ENCODE results near the gene SLC25A48.

SLC25A48 gene, protein sequence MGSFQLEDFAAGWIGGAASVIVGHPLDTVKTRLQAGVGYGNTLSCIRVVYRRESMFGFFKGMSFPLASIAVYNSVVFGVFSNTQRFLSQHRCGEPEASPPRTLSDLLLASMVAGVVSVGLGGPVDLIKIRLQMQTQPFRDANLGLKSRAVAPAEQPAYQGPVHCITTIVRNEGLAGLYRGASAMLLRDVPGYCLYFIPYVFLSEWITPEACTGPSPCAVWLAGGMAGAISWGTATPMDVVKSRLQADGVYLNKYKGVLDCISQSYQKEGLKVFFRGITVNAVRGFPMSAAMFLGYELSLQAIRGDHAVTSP

DNA sequence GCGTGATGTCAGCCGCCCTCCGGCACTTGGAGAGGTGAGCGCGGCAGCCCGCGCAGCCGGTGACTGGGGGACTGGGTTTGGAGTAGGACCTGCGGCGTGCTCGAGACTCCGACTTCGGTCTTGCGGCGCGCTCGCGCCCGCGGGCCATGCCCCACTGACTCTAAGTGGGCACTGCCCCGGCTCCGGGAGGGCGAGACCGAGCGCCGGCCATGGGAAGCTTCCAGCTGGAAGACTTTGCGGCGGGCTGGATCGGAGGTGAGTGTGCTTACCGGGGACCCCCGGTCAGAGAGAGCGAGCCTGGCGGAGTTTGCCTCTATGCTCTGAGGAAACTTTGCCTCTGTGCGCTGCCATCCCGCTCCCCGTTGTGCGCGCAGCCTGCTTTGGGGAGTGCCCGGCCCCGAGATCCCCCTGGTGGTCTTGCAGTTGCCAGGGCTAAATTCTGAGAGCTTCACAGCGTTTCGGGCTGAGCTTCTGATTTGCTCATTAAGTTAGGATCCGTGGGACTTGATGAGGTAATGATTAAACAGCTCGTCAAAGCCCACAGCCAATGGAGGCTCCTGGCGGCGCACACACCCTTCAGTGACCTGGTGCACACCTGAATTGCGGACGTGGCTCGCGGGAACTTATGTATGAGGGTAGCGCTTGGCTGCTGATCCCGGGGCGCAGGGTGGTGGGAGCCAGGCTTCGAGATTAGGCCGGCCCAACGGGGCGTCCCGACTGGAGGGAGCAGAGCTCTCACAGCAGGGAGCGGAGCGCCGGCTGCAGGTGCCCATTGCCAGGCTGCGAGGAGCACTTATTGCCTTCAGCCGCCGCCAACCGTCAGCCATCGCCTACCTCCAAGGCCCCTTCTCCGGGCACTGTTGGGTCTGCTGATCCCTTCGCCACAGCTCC lies at the start of gene SLC25A48:
TSS of gene SLC25A48 (plus strand) at position 25 of the 891 bp plus-strand sequence. CDS start at position 210, 185 bp downstream.
- no peak for DNase-seq (ENCODE audit: low read depth)

DNA sequence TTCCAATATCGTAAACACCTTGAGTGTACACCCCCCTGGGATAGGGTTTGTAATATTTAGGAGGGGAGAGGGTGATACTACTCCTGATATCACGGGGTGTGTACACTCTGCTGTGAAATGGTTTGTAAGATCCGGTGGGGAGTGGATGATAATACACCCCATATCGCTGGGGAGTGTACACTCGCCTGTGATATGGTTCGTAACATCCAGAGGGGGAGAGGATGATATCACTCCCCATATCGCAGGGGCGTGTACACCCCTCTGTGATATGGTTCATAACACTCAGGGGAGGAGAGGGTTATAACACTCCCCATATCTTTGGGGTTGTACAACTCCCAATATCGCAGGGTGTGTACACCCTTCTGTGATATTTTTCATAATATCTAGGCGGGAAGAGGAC lies 33.8 kb upstream of the SLC25A48 start:
- DNase-seq (ENCODE audit: low read depth): no peak

DNA sequence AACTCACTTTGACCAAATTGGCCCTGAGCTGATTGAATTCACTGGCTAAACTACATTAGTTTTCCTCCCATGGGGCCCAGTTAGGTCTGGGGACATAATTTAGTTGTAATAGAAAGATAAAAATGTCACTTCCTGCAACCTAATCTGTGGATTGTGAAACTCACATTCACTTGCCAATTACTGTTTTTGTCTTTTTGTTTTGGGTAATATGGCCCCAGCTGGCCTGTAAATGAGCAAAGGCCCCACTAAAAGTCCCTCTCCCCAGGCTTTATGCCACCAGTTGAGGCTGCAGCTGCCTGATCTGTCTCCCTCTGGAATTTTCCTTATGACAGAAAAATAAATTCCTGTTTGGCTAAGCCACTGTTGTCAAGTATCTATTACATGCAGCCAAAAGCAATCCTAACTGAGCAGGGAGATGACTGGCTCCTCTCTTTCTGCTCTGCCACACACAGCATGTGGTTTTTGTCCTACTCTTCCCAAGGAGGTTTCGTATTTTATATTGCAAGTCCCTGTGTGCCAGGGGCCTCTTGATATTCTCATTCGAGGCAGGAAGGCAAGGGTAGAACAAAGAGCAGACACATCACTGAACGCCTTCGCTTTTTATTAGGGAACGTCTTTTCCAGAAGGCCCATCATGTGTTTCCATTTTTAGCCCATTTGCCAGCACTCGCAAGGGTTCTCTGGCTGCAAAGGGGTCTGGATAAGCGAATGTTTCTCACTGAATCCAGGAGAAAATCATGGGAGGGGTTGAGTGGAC lies 24.1 kb upstream of the SLC25A48 start:
- DNase-seq (ENCODE audit: low read depth): no peak

DNA sequence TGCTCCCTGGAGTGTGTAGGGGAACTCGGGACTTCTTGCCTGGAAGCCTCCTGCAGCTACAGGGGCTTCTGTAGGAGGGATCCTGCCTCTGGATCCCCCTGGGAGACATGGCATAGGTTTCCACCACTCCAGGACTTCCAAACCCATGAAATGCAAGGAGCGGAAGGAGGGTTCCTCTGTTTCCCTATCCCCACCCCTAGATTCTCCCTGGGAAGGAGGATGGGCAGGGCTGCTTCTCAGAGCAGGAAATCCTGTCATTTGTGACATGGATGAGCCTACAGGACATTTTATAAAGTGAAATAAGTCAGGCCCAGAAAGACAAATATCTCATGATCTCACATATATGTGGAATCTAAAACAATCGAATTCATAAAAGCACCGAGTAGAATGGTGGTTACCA lies 23.5 kb upstream of the SLC25A48 start:
- no peak for DNase-seq (ENCODE audit: low read depth)

DNA sequence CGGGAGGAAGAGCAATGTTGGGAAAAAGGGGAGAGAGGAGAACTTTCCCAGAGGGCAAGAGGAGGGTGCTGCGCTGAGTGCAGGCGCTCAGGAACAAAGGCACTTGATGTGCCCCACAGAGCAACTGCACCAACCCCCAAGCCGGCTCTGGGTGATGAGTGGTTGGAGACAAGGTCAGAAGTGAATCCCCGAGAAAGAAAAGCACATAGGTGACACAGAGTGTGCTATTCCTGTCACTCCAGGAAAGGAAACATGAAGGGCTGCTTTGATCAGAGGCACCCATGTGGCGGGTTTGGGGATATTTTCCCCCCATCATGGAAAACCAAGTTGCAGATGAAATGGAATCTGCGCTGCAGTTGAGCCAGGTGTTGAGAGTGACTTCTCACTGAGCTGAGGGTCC lies 20.7 kb upstream of the SLC25A48 start:
- DNase-seq (ENCODE audit: low read depth): no peak

DNA sequence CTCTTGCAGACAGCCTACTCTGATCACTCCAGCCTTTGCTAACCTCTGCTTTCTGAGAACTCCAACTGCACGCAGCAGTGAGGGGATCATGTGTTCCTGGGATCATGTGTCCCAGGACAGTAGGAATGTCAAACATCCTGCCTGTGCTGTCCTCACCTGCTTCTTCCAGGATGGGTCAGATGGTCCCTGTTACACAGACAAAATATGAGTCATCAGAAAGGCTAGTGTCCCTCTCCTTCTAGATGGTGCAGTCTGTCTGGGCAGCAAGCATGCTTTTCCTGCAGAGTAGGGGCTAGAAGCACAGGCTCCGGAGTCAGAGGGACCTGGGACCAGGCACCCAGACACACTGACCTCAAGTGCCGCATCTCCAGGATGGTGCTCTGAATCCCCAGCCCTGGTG lies 20.1 kb upstream of the SLC25A48 start:
- no peak for DNase-seq (ENCODE audit: low read depth)

DNA sequence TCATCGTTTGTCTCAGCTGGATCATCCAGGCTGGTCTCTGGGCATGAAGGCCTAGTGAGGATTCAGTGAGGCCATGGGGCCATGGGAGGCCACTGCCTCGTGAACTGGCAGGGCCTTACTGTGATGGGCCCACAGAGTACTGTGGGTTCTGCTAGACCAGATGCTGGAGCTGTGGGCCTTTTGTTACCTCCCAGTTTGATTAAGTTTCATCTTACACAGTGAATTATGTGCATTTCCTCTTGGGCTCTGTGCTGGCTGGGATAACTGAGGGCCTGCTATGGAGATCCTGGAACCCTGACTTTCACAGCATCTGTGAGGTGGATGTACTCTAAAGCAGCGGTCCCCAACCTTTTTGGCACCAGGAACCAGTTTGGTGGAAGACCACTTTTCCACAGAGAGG lies 19.7 kb upstream of the SLC25A48 start:
- DNase-seq (ENCODE audit: low read depth): no peak

DNA sequence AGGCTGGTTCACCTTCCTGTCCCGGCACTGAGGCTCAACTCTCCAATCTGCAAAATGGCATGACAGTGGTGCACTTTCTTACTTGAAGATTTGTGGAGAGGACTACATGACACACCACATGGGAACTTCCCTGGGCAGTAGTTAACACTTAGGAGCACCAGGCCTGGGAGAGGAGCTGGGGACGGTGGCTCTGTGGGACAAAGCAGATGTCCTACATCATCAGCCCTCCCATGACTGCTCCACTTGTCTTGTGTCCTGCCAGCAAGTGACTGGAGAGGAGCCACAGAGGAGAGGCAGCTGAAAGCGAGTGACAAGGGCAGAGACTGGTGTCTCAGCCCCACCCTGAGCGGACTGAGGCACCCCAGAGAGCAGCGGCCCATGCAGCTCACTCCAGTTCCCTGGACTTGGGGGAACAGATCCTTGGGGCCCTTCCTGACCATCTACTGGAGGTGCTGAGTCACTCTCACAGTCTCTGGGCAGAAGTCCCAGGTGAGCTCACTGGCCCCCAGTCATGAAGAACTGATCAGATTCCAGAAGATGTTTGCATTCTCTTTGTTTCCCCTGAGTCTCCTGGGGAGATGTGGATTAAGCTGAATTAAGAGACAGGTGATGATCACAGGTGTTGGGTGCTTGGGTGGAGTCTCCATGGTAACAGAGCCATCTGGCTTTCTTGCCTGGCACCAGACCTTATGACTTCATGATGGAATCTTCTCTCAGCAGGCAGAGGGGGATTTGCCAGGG lies 13.2 kb upstream of the SLC25A48 start:
- DNase-seq (ENCODE audit: low read depth): no peak

DNA sequence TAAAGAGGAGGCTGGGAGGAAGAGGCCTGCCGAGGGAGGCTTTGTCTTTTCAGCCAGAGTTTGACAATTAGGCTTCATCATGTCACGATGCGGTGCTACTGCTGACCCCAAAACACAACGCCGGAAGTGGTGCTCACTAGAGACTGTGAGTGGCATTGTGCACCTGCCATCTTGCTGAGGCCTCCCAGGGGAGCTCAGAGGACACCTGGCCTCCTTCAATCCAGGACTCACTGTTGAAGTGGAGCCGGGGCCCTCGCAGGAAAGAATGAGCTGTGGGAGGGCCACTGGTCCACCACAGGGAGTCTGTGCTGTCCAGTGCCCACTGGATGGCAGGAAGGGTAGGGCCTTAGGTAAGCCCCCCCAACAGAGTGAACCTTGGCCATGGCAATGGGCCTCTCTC lies 12.7 kb upstream of the SLC25A48 start:
- no peak for DNase-seq (ENCODE audit: low read depth)

DNA sequence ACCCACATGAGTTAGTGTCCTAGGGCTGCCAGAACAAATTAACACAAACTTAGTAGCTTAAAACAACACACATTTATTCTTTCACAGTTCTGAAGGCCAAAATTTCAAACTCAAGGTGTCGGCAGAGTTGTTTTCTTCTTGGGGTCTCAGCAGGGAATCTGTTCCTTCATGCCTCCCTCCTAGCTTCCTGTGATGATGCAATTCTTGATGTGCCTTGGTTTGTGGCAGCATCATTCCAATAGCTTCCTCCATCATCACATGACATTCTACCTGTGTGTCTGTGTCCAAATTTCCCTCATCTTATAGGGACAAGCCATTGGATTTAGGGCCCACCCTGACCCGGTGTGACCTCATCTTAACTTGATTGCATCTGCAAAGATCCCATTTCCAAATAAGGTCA lies 12.2 kb upstream of the SLC25A48 start:
- no peak for DNase-seq (ENCODE audit: low read depth)

DNA sequence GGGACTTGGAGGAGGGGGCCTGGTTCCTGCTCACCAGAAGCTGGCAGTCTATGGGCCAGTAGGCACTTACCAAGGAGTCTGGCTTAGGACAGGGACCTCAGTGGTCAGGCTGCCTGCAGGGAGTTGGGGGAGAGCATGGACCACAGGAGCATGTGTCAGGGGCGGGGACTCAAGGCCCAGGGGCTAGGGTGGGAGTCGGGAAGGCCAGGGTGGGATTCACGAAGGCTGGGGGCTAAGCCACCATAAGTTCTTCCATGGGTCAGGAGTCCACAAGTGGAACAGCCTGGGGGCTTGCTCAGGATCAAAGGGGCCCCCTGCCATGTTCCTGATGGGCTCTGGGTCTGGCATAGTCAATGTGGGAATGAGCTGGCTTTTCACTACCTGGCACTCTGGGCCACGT lies 11.5 kb upstream of the SLC25A48 start:
- DNase-seq (ENCODE audit: low read depth): no peak

DNA sequence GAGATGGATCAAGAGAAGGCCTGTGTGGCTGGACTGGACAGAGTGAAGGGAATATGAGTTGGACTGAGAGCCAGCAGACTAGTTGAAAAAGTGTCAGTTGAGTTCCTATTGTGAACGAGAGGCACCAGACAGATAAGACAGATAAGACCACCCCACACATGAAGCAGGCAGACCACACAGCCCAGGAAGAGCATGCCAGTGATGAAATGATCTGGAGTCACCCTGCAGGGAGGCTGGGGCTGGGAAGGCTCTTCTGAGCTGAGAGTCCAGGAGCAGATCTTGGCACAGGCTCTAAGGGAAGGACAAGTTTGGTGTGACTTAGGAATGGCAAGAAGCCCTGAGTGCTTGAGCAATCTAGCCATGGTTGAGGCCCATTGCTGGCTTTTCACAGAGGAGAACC lies 10.6 kb upstream of the SLC25A48 start:
- no peak for DNase-seq (ENCODE audit: low read depth)

DNA sequence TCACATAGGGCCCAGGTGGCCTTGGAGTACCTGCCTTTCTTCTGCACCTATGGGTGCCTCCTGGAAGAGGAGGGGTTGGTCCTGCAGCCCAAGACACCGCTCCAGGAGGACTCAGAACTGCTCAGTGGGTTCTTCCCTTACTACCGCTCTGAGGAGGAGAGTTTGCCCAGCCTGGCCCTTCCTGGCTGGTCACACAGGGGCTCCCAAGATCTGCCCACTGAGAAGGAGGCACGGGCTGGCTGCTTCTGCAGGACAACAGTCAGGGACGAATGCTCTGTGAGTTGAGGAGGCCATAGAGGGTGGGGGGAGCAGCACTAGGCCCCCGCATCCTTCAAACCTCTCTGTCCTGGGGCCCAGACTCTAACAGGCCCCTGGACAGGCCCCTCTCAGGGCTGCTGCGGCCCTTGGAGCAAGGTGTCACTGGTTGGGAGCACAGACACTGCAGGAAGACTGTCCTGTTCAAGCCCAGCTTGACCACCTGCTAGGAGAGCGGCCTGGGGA lies 9.9 kb upstream of the SLC25A48 start:
- no peak for DNase-seq (ENCODE audit: low read depth)

DNA sequence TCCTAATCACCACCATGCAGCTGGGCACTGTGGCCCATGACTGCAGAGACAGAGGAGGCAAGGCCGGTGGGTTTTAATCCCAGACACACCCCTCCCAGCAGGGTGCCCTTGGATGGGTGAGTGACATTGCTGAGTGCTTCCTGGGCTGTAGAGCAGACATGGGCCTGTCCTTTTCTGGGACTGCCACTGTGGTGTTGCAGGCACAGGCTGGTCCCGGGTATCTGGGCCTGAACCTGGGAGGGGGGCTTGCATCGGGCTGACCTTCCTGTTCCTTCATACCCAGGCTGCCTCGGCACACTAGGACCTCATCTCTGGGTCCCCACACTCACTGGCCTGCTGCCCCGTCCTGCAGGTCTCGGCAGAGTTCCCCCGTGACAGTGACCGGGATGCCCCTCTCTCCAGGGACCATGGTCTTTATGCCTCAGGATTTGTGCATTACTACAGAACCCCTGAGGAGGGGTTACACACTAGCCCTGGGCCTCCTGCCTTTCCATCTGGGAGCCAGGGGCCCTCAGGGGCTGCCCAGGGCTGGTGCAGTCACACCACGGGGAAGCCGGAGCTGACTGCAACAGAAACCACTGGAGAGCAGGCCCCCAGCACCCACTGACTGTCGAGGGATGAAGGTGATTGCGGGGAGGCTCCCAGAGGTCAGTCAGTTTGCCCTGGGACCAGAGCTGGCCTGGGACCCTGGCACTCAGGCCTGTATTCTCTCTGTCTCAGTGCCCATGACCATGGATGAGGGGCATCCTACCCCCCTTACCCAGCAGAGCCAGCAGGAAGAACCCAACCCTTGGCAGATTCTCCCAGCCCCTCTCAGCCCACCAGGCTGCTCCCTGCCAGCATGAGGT lies 8.9 kb upstream of the SLC25A48 start:
- no peak for DNase-seq (ENCODE audit: low read depth)

DNA sequence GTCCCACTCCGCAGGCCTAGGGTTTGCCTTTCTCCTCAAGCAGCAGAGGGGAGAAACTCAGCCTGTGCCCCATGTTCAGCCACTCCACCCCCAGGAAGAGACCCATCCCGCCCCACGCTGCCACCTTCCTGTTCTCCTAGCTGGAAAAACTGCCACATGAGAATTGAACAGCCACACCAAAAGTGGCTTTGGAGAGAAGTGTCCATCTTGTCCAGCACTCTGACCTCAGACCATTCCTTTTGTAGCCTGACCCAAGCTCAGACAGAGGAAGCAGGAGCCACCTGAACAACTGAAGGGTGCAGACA lies 8.3 kb upstream of the SLC25A48 start:
- no peak for DNase-seq (ENCODE audit: low read depth)

DNA sequence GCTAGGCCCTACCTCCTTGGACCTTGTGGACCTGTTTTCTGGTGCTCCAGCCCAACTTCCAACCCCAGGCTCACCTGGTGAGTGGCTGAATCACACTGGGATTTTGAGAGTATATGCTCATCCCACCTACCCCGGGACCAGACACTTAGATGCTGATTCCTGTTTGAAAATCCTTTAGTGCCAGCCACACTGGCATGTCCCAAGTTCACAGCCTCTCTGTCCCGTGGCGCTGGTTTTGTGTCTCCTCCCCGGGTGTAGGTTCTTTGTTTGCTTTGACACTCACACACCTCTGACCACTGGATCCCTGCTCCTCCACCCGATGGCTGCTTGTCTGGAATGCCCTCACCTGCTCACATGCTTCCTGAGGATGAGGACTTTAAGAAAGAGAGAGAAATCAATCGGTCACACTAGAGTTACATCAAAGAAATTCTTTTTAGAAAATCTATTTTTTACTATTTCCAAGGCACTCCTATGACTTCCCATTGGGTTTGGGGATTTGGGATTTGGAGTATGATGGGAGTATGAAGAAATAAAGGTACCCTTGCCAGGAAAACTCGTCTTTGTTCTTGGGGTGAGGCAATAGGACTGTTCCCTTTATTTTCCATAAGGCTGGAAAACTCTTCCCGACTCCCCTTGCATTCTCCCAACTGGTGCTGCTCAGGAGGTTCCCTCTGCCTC lies 7.3 kb upstream of the SLC25A48 start:
- no peak for DNase-seq (ENCODE audit: low read depth)

DNA sequence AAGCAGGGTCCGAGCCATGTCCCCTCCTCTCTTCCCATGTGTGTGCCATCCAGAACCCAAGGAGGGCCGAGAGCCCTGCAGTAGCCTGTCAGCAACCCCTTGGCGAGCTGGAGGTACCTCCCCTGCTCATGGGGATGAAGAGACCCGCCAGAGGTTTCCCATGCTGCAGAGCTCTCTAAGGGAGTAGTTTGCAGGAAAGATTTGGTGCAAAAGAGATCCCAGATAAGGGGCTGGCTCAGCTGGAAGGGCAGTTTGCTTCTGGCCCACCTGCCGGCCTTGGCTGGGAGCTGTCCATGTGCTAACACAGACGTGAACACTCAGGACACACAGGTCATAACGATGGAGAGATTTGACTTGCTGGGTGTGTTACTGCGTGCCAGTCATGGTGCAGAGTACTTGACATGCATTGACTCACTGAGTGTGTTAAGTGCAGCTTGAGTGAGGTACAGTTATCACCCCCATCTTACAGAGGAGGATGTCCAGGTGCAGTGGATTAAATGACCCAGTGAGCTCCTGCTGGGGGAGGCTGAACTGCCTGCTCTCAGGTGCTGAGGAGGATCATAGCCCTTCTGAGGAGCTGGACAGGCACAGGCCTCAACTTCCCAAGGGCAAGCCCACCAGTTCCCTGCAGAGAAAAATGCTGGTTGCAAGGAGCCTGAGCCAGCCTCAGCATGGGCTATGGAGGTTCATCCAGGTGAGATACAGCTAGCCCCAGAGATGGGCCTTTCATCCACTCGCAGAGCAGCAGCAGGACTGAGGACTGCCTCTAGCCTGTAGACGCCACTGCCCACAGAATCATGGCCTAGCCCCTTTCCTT lies 6.3 kb upstream of the SLC25A48 start:
- no peak for DNase-seq (ENCODE audit: low read depth)

DNA sequence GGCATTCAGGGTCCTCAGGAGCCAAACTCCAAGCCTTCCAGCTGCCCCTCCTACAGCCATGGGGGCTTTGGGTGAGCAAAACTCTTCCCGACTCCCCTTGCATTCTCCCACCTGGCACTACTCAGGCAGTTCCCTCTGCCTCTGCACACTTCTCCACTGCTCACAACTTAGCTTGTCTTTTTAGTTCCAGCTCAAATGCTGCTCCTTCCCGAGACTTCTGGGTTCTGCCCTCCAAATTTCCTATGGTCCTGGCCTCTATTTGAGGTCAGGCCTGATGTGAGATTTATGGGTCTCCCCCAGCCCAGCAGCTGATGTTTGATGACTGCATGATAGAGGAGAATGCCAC lies 5.7 kb upstream of the SLC25A48 start:
- no peak for DNase-seq (ENCODE audit: low read depth)

DNA sequence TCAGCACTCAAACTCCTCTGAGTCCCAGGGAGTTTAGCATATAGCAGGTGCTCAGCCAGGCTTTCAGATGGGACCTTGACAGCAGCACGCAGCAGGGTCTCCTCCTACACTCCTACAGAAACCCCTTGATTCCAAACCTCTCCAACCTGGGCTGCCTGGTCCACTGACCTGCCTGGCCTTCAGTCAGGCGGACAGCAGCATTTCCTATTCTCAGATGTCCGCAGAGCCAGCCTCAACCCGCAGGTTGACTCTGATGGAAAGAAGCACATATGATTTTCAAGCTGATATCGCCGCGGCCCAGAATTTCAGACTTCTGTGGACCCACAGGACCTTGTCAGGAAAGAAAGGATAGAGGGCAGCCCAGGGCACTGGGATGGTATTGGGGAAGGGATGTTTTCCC lies 5.3 kb upstream of the SLC25A48 start:
- DNase-seq (ENCODE audit: low read depth): no peak
